ENCODE data around the gene VAC14.

The VAC14 gene

GRCh38 chr16:70766658-70767057 lies 34.3 kb downstream of the VAC14 start:
- TF ChIP-seq CTCF (IDR thresholded peaks at IDR 0.05; ENCODE audit: low read depth, low read length) = no peak
- no peak for DNase-seq (ENCODE audit: low read depth, low spot score)
- in situ Hi-C loops (cut with HindIII; ENCODE audit: low sequenced_read_pairs) = no loop called here
- no peak overlapping the region for H3K4me3 ChIP-seq (ENCODE audit: low read depth, low read length)

DNA sequence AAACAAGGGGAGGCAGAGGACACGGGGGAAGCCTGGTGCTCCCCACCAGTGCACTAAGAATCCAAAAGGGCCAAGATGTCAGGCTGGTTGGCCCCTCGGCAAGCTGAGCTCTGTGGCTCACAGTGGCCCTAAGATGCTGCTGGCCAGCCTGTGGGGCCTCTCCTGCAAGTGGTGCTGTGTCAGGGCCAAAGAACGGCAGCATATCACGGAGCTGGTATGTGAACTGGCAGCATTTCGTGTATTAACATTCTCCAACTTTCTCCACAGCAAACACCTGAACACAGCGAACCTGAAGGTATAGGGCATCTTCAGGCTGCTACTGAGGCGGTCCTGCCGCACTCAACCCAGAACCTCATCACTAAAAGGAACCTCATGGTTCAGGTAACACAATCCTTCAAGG lies 34.8 kb downstream of the VAC14 start:
- in situ Hi-C loops (cut with HindIII; ENCODE audit: low sequenced_read_pairs) = no loop called here
- no peak for DNase-seq (ENCODE audit: low read depth, low spot score)
- TF ChIP-seq CTCF (IDR thresholded peaks at IDR 0.05; ENCODE audit: low read depth, low read length) = no peak
- H3K4me3 ChIP-seq (ENCODE audit: low read depth, low read length) = no peak overlapping the region

GRCh38 chr16:70765491-70765890 lies 35.5 kb downstream of the VAC14 start:
- TF ChIP-seq CTCF (IDR thresholded peaks at IDR 0.05; ENCODE audit: low read depth, low read length) = no peak
- no peak overlapping the region for H3K4me3 ChIP-seq (ENCODE audit: low read depth, low read length)
- no peak for DNase-seq (ENCODE audit: low read depth, low spot score)
- in situ Hi-C loops (cut with HindIII; ENCODE audit: low sequenced_read_pairs) = no loop called here

GRCh38 chr16:70764632-70765031 lies 36.3 kb downstream of the VAC14 start:
- in situ Hi-C loops (cut with HindIII; ENCODE audit: low sequenced_read_pairs) = no loop called here
- H3K4me3 ChIP-seq (ENCODE audit: low read depth, low read length) = no peak overlapping the region
- no peak for DNase-seq (ENCODE audit: low read depth, low spot score)
- no peak for TF ChIP-seq CTCF (IDR thresholded peaks at IDR 0.05; ENCODE audit: low read depth, low read length)

DNA sequence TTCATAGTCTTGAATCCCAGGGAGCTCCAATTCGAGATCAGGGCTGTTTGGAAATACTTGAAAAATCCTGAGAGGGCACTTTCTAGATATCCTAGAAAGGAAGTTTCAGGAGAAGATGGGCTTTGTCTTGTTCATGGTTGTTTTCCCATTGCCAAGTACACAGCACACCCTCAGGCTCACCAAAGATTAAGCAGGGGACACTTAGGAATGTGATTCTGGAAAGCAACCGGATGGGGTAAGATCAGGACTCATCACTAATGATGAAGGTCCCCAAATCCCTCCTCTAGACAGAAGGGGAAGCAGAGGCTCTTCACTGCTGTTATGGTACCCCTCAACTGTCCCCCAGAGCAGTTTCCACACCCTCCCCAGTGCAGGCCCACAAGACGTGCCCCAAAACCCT lies 40.7 kb downstream of the VAC14 start:
- in situ Hi-C loops (cut with HindIII; ENCODE audit: low sequenced_read_pairs) = no loop called here
- no peak overlapping the region for H3K4me3 ChIP-seq (ENCODE audit: low read depth, low read length)
- peak; percentile 8 for DNase-seq (ENCODE audit: low read depth, low spot score)
- no peak for TF ChIP-seq CTCF (IDR thresholded peaks at IDR 0.05; ENCODE audit: low read depth, low read length)

DNA sequence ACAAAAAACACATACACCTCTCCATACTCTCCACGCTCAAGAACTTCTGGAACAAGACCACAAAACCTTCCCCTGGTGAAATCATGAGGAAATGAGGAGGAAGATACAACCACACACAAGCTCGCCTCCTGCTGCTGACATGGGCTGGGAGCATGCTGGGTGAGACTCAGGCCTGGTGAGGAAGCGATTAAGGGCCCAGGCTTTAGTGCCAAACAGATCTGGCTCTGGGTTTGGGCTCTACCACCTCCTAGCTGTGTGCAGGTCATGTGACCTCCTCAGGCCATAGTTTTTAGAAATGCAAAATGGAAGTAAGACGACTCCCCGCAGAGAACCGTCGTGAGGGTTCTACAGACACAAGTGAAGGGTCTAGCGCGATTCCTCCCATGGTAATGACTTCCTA lies 41.3 kb downstream of the VAC14 start:
- in situ Hi-C loops (cut with HindIII; ENCODE audit: low sequenced_read_pairs) = no loop called here
- no peak for TF ChIP-seq CTCF (IDR thresholded peaks at IDR 0.05; ENCODE audit: low read depth, low read length)
- DNase-seq (ENCODE audit: low read depth, low spot score) = no peak
- H3K4me3 ChIP-seq (ENCODE audit: low read depth, low read length) = no peak overlapping the region

- no peak for TF ChIP-seq CTCF (IDR thresholded peaks at IDR 0.05; ENCODE audit: low read depth, low read length)
- H3K4me3 ChIP-seq (ENCODE audit: low read depth, low read length) = no peak overlapping the region
- DNase-seq (ENCODE audit: low read depth, low spot score) = no peak
- in situ Hi-C loops (cut with HindIII; ENCODE audit: low sequenced_read_pairs) = no loop called here
Measured at GRCh38 chr16:70758786-70759185, 42.2 kb downstream of the VAC14 start.

Measured in astrocyte of the spinal cord (primary cell).